ENCODE data around the gene SSPN. TPM values are rescaled to one million over a fixed set of nuclear protein-coding genes. Genes with fewer than 3 reads are reported as not detected.

Gene SSPN
- total RNA-seq, 3 donors from 2014 or later: 17.7 to 22.1 (median 19.7) TPM

- TF ChIP-seq POLR2A (IDR thresholded peaks at IDR 0.05) (no peak), POLR2AphosphoS5 (IDR thresholded peaks at IDR 0.05) (no peak)
- TF ChIP-seq, protein P1, sequence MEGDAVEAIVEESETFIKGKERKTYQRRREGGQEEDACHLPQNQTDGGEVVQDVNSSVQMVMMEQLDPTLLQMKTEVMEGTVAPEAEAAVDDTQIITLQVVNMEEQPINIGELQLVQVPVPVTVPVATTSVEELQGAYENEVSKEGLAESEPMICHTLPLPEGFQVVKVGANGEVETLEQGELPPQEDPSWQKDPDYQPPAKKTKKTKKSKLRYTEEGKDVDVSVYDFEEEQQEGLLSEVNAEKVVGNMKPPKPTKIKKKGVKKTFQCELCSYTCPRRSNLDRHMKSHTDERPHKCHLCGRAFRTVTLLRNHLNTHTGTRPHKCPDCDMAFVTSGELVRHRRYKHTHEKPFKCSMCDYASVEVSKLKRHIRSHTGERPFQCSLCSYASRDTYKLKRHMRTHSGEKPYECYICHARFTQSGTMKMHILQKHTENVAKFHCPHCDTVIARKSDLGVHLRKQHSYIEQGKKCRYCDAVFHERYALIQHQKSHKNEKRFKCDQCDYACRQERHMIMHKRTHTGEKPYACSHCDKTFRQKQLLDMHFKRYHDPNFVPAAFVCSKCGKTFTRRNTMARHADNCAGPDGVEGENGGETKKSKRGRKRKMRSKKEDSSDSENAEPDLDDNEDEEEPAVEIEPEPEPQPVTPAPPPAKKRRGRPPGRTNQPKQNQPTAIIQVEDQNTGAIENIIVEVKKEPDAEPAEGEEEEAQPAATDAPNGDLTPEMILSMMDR (IDR thresholded peaks at IDR 0.05): no peak
- intact Hi-C loops (cut with DNase I; ENCODE audit: low total_unique reads): no loop called here
- Histone ChIP-seq H3K27me3 (no peaks in the 10 kb centered on the region), H3K36me3 (no peaks in the 10 kb centered on the region), H3K4me1 (no peaks in the 10 kb centered on the region), H3K27ac (no peak overlapping the region), H3K4me3 (no peak overlapping the region), H3K9me3 (no peaks in the 10 kb centered on the region)
- DNase-seq (ENCODE audit: low spot score in 2 of 2): no peak
Measured at GRCh38 chr12:26158078-26158764, 37.2 kb upstream of the SSPN start.

- TF ChIP-seq POLR2A (IDR thresholded peaks at IDR 0.05) (no peak), POLR2AphosphoS5 (IDR thresholded peaks at IDR 0.05) (no peak)
- TF ChIP-seq, protein P1 (IDR thresholded peaks at IDR 0.05): no peak
- Histone ChIP-seq H3K27me3 (no peaks in the 10 kb centered on the region), H3K4me3 (no peak overlapping the region), H3K27ac (no peak overlapping the region), H3K4me1 (no peaks in the 10 kb centered on the region), H3K36me3 (no peaks in the 10 kb centered on the region), H3K9me3 (no peaks in the 10 kb centered on the region)
- DNase-seq (ENCODE audit: low spot score in 2 of 2): no peak
- intact Hi-C loops (cut with DNase I; ENCODE audit: low total_unique reads): no loop called here
Measured at GRCh38 chr12:26162174-26162573, 33.2 kb upstream of the SSPN start.

- intact Hi-C loops (cut with DNase I; ENCODE audit: low total_unique reads): no loop called here
Measured at GRCh38 chr12:26162905-26163304, 32.5 kb upstream of the SSPN start.

GRCh38 chr12:26164118-26164517, 31.3 kb upstream of the SSPN start:
- TF ChIP-seq, protein P1 (IDR thresholded peaks at IDR 0.05): no peak
- TF ChIP-seq POLR2A (IDR thresholded peaks at IDR 0.05): no peak
- no peak for TF ChIP-seq POLR2AphosphoS5 (IDR thresholded peaks at IDR 0.05)
- H3K9me3 ChIP-seq: no peaks in the 10 kb centered on the region
- no peaks in the 10 kb centered on the region for H3K4me1 ChIP-seq
- H3K36me3 ChIP-seq: no peaks in the 10 kb centered on the region
- H3K4me3 ChIP-seq: no peak overlapping the region
- H3K27ac ChIP-seq: no peak overlapping the region
- intact Hi-C loops (cut with DNase I; ENCODE audit: low total_unique reads): no loop called here
- DNase-seq (ENCODE audit: low spot score in 2 of 2): no peak
- no peaks in the 10 kb centered on the region for H3K27me3 ChIP-seq

More at GRCh38 chr12:26162905-26163304, 32.5 kb upstream of the SSPN start:
- H3K27me3 ChIP-seq: no peaks in the 10 kb centered on the region
- H3K9me3 ChIP-seq: no peaks in the 10 kb centered on the region
- no peak overlapping the region for H3K4me3 ChIP-seq
- no peak for DNase-seq (ENCODE audit: low spot score in 2 of 2)
- no peaks in the 10 kb centered on the region for H3K4me1 ChIP-seq
- no peaks in the 10 kb centered on the region for H3K36me3 ChIP-seq
- no peak for TF ChIP-seq POLR2A (IDR thresholded peaks at IDR 0.05)
- TF ChIP-seq, protein P1 (IDR thresholded peaks at IDR 0.05): no peak
- no peak for TF ChIP-seq POLR2AphosphoS5 (IDR thresholded peaks at IDR 0.05)
- H3K27ac ChIP-seq: no peak overlapping the region

GRCh38 chr12:26172013-26172412, 23.4 kb upstream of the SSPN start:
- H3K27ac ChIP-seq: no peak overlapping the region
- no peaks in the 10 kb centered on the region for H3K4me1 ChIP-seq
- H3K9me3 ChIP-seq: no peaks in the 10 kb centered on the region
- DNase-seq (ENCODE audit: low spot score in 2 of 2): no peak
- intact Hi-C loops (cut with DNase I; ENCODE audit: low total_unique reads): no loop called here
- no peaks in the 10 kb centered on the region for H3K27me3 ChIP-seq
- TF ChIP-seq POLR2A (IDR thresholded peaks at IDR 0.05): no peak
- TF ChIP-seq, protein P1 (IDR thresholded peaks at IDR 0.05): no peak
- no peak for TF ChIP-seq POLR2AphosphoS5 (IDR thresholded peaks at IDR 0.05)
- H3K4me3 ChIP-seq: no peak overlapping the region
- H3K36me3 ChIP-seq: no peaks in the 10 kb centered on the region
